A549 (cell line): ENCODE results near the gene SH2D1A. TPM values are rescaled to one million over a fixed set of nuclear protein-coding genes. Genes with fewer than 3 reads are reported as not detected.

Experiments
- ATAC-seq, 2 experiments: fragments of 200-7000 bp in 1 of 2; fragments of >200 bp in 1 of 2; cut with Nextera tagmentation in 1 of 2; cut with Tn5 transposase in 1 of 2; 3 replicates each; pipeline versions ENCODE4 v1.8.0 to v1.9.1; 2018 to 2020; ENCODE audit warnings: mild to moderate bottlenecking in 1 of 2, moderate library complexity in 1 of 2
- CTCF ChIA-PET: fragments of 300-600 bp; sonication (Branson Sonifier 250); formaldehyde crosslinking; extraction: SDS; loops from one replicate; lab custom pipeline; 2021; ENCODE audit warnings: antibody characterized with exemption, inconsistent platforms; lab: Yijun Ruan, JAX
- POLR2A ChIA-PET: fragments of 350-600 bp; formaldehyde crosslinking; extraction: SDS; loops from one replicate; lab custom pipeline; 2021; ENCODE audit warnings: antibody characterized with exemption, inconsistent platforms; lab: Yijun Ruan, JAX
- DNase-seq, 2 experiments: peaks; one replicate each; pipeline versions ENCODE4 v3.0.0 to v3.0.0-alpha.2; 2011 to 2016; ENCODE audit warnings: low read depth in 1 of 2, low spot score in 1 of 2
- FAIRE-seq: peaks from 2 replicates; lab custom pipeline; 2011; peaks lifted over from hg19 to GRCh38; lab: Jason Lieb, UNC
- H3K27ac ChIP-seq, 2 experiments: fragments of >200 bp; sonication (Bioruptor Twin); formaldehyde crosslinking; 3 replicates each; pipeline ENCODE4 v1.5.1; 2016 to 2017
- H3K4me1 ChIP-seq: fragments of >200 bp; sonication (Bioruptor Twin); formaldehyde crosslinking; 3 replicates; pipeline ENCODE4 v1.6.1; 2016
- H3K4me2 ChIP-seq: fragments of >200 bp; sonication (Bioruptor Twin); formaldehyde crosslinking; 3 replicates; pipeline ENCODE4 v1.6.1; 2016
- H3K4me3 ChIP-seq: fragments of >200 bp; sonication (Bioruptor Twin); formaldehyde crosslinking; 3 replicates; pipeline ENCODE4 v1.5.1; 2016
- H3K9me3 ChIP-seq: fragments of >200 bp; sonication (Bioruptor Twin); formaldehyde crosslinking; 3 replicates; pipeline ENCODE4 v1.6.1; 2016
- ATOH8 ChIP-seq: fragments of 250-450 bp; sonication (Bioruptor Pico); IDR thresholded peaks from 2 replicates; pipeline ENCODE4 v1.5.0; 2020; ENCODE audit warnings: low read depth, mild to moderate bottlenecking, moderate library complexity
- CEBPB ChIP-seq, 2 experiments: fragments of >200 bp in 1 of 2; sonication (Bioruptor Twin) in 1 of 2; formaldehyde crosslinking in 1 of 2; IDR thresholded peaks; 2 replicates each; pipeline ENCODE4 v1.6.1; 2012 to 2016
- CHD2 ChIP-seq: fragments of 150-350 bp; IDR thresholded peaks from 2 replicates; pipeline ENCODE4 v1.6.1; 2014; ENCODE audit warnings: low read length; ENCODE audit not compliant: partially characterized antibody
- EP300 ChIP-seq, 2 experiments: fragments of >200 bp; sonication (Bioruptor Twin); formaldehyde crosslinking; IDR thresholded peaks; 2 replicates in 1 of 2; 3 replicates in 1 of 2; pipeline ENCODE4 v1.6.1; 2016 to 2017
- FOSB ChIP-seq: fragments of 250-450 bp; sonication (Bioruptor Pico); IDR thresholded peaks from 2 replicates; pipeline ENCODE4 v1.5.0; 2020; ENCODE audit warnings: mild to moderate bottlenecking, moderate library complexity
- FOSL2 ChIP-seq, 2 experiments: fragments of 450-650 bp in 1 of 2; fragments of >200 bp in 1 of 2; sonication (Bioruptor Twin) in 1 of 2; formaldehyde crosslinking; IDR thresholded peaks; 2 replicates each; pipeline versions ENCODE4 v1.5.0 to v1.6.1; 2016 to 2020; ENCODE audit warnings: mild to moderate bottlenecking in 1 of 2, moderate library complexity in 1 of 2
- FOXS1 ChIP-seq: fragments of 250-450 bp; sonication (Bioruptor Pico); IDR thresholded peaks from 2 replicates; pipeline ENCODE4 v1.5.0; 2020; ENCODE audit warnings: mild to moderate bottlenecking, moderate library complexity
- HEYL ChIP-seq: fragments of 250-450 bp; sonication (Bioruptor Pico); IDR thresholded peaks from 2 replicates; pipeline ENCODE4 v1.8.0; 2021; ENCODE audit warnings: mild to moderate bottlenecking, moderate library complexity
- HOXB13 ChIP-seq: fragments of 250-450 bp; sonication (Bioruptor Pico); IDR thresholded peaks from 2 replicates; pipeline ENCODE4 v1.5.0; 2020; ENCODE audit warnings: low read depth, mild to moderate bottlenecking, moderate library complexity
- HOXB5 ChIP-seq: fragments of 250-450 bp; sonication (Bioruptor Pico); IDR thresholded peaks from 2 replicates; pipeline ENCODE4 v1.5.0; 2020; ENCODE audit warnings: mild to moderate bottlenecking, moderate library complexity
- JUN ChIP-seq, 2 experiments: fragments of >200 bp; sonication (Bioruptor Twin); formaldehyde crosslinking; IDR thresholded peaks; 2 replicates in 1 of 2; 3 replicates in 1 of 2; pipeline ENCODE4 v1.6.1; 2016 to 2017
- POLR2AphosphoS2 ChIP-seq: conservative IDR thresholded peaks from 2 replicates; pipeline ENCODE4 v1.6.1; 2012; ENCODE audit warnings: low read length, improper control_type of control experiment, inconsistent platforms
- RAD21 ChIP-seq, 2 experiments: fragments of >200 bp in 1 of 2; sonication (Bioruptor Twin) in 1 of 2; formaldehyde crosslinking in 1 of 2; IDR thresholded peaks in 1 of 2; conservative IDR thresholded peaks in 1 of 2; 2 replicates in 1 of 2; 3 replicates in 1 of 2; pipeline ENCODE4 v1.6.1; 2012 to 2018; ENCODE audit warnings: inconsistent platforms in 1 of 2
- RFX5 ChIP-seq: fragments of 450-650 bp; IDR thresholded peaks from 2 replicates; pipeline ENCODE4 v1.7.1; 2014; ENCODE audit warnings: antibody characterized with exemption, mild to moderate bottlenecking, moderate library complexity
- SMC3 ChIP-seq: fragments of >200 bp; sonication (Bioruptor Twin); formaldehyde crosslinking; IDR thresholded peaks from 3 replicates; pipeline ENCODE4 v1.6.1; 2018; ENCODE audit warnings: inconsistent platforms
- TFCP2L1 ChIP-seq: fragments of 250-450 bp; sonication (Bioruptor Pico); IDR thresholded peaks from 2 replicates; pipeline ENCODE4 v1.5.0; 2021; ENCODE audit warnings: mild to moderate bottlenecking
- ZSCAN20 ChIP-seq: fragments of 250-450 bp; sonication (Bioruptor Pico); IDR thresholded peaks from 2 replicates; pipeline ENCODE4 v1.8.0; 2022; ENCODE audit warnings: mild to moderate bottlenecking, moderate library complexity
- WGBS: methylation state at CpG from one replicate; pipeline ENCODE4 v1.1.6; 2017; ENCODE audit errors: missing lambda C conversion rate; 5-methylcytosine and 5-hydroxymethylcytosine counted together
- polyA plus RNA-seq, 4 experiments: library from polyadenylated mRNA; depleted of rRNA in 3 of 4; stranded (reverse); fragments of >200 nt; fragmentation: RNase III in 1 of 4; extraction: RNeasy Plus Mini Kit Qiagen cat#74134 plus additional on column Dnase treatment in 1 of 4; gene quantifications; 2 replicates in 3 of 4; 3 replicates in 1 of 4; pipeline ENCODE4 v1.2.3, GENCODE V29; 2011 to 2017
- TF ChIP-seq, protein P1 (sequence below): fragments of >200 bp; sonication (Bioruptor Twin); formaldehyde crosslinking; IDR thresholded peaks from 3 replicates; pipeline ENCODE4 v1.5.1; 2016
- TF ChIP-seq, protein P2 (sequence below): fragments of 250-450 bp; sonication (Bioruptor Pico); IDR thresholded peaks from 2 replicates; pipeline ENCODE4 v1.5.0; 2021; ENCODE audit warnings: mild to moderate bottlenecking, moderate library complexity, borderline replicate concordance
- TF ChIP-seq, protein P3 (sequence below): IDR thresholded peaks from 2 replicates; pipeline ENCODE4 v1.6.1; 2012

SH2D1A gene
- polyA plus RNA-seq, 2 of the 4 experiments (the other 2 are of a cell fraction): not detected

DNA sequence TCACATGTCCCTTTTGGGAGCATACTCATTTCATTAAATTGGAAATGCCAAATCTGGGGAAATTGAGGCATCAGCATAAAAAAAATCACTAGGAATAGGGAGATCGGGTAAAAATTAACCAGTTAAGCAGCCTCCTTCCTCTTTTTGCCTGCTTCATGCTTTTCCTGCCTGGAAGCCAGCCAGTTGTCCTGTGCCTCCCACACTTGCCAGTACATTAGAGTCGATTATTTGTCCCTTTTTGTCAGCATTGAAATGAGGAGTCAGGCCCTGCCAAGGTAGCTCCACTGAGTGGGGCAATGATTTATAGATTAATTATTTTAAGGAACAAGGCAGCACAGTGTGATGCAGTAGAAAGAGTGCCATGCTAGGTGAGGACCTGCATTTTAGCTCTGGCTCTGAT, 55.3 kb downstream of the SH2D1A start:
- H3K4me2 ChIP-seq: no peak overlapping the region
- H3K4me3 ChIP-seq: no peak overlapping the region
- TF ChIP-seq RFX5 (no peak), HOXB5 (no peak), ATOH8 (CRISPR knock-in tag) (no peak)
- TF ChIP-seq, protein P1, sequence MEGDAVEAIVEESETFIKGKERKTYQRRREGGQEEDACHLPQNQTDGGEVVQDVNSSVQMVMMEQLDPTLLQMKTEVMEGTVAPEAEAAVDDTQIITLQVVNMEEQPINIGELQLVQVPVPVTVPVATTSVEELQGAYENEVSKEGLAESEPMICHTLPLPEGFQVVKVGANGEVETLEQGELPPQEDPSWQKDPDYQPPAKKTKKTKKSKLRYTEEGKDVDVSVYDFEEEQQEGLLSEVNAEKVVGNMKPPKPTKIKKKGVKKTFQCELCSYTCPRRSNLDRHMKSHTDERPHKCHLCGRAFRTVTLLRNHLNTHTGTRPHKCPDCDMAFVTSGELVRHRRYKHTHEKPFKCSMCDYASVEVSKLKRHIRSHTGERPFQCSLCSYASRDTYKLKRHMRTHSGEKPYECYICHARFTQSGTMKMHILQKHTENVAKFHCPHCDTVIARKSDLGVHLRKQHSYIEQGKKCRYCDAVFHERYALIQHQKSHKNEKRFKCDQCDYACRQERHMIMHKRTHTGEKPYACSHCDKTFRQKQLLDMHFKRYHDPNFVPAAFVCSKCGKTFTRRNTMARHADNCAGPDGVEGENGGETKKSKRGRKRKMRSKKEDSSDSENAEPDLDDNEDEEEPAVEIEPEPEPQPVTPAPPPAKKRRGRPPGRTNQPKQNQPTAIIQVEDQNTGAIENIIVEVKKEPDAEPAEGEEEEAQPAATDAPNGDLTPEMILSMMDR: no peak
- TF ChIP-seq, protein P2, sequence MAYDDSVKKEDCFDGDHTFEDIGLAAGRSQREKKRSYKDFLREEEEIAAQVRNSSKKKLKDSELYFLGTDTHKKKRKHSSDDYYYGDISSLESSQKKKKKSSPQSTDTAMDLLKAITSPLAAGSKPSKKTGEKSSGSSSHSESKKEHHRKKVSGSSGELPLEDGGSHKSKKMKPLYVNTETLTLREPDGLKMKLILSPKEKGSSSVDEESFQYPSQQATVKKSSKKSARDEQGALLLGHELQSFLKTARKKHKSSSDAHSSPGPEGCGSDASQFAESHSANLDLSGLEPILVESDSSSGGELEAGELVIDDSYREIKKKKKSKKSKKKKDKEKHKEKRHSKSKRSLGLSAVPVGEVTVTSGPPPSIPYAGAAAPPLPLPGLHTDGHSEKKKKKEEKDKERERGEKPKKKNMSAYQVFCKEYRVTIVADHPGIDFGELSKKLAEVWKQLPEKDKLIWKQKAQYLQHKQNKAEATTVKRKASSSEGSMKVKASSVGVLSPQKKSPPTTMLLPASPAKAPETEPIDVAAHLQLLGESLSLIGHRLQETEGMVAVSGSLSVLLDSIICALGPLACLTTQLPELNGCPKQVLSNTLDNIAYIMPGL (CRISPR knock-in tag): no peak
- ChIA-PET CTCF (interaction anchor here (1.5 kb wide), 1 partner anchor 730 kb away, joined by 4 read pairs; no protein-coding TSS in a partner anchor), POLR2A (no interaction called here)
- ATAC-seq: no peak
- peaks cover 5% of the 10 kb centered on the region; the same call in 2 of the 3 replicates for H3K4me1 ChIP-seq
- H3K9me3 ChIP-seq: no peaks in the 10 kb centered on the region
- DNase-seq: no peak
- FAIRE-seq: no peak
- 18% methylated on average over 2 of the region's 2 CpGs for WGBS
- H3K27ac ChIP-seq: no peak overlapping the region

DNA sequence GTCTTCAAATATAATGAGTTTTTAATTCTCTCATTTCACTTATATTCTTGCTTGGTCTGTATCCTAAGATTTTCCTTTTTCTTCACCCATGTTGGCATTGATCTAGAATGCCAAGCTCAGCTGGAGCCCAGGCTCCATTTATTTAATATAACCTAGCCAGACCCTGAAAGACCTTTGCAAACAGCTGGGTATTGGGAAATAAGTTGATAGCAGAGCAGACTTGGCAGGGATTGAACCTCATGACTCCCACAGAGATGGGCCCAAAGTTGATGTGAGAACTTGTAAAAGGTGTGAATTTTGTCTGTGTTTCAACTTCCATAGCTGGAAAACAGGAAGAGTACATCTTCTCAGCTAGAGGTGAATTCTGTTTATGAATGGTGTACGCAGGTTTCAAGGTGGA, 59.5 kb downstream of the SH2D1A start:
- Histone ChIP-seq H3K4me2 (peak overlapping the region; percentile 54; the same call in 2 of the 3 replicates), H3K9me3 (no peaks in the 10 kb centered on the region), H3K4me1 (peaks cover 5% of the 10 kb centered on the region; the same call in 2 of the 3 replicates), H3K27ac (no peak overlapping the region), H3K4me3 (no peak overlapping the region)
- ATAC-seq (no peak), FAIRE-seq (no peak), DNase-seq (no peak)
- TF ChIP-seq, protein P3, sequence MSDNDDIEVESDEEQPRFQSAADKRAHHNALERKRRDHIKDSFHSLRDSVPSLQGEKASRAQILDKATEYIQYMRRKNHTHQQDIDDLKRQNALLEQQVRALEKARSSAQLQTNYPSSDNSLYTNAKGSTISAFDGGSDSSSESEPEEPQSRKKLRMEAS: no peak
- no peak for TF ChIP-seq FOSB (CRISPR knock-in tag)
- no peak for TF ChIP-seq EP300 (IDR thresholded peaks at IDR 0.05)
- TF ChIP-seq CHD2: no peak
- no peak for TF ChIP-seq CEBPB (IDR thresholded peaks at IDR 0.05)
- TF ChIP-seq JUN (IDR thresholded peaks at IDR 0.05): no peak
- TF ChIP-seq FOSL2 (IDR thresholded peaks at IDR 0.05): no peak
- TF ChIP-seq FOSL2 (CRISPR knock-in tag; IDR thresholded peaks at IDR 0.05): no peak
- TF ChIP-seq HEYL: no peak
- no peak for TF ChIP-seq POLR2AphosphoS2
- TF ChIP-seq TFCP2L1 (CRISPR knock-in tag): no peak
- TF ChIP-seq FOXS1: no peak
- no peak for TF ChIP-seq RFX5
- TF ChIP-seq ZSCAN20 (CRISPR knock-in tag): no peak
- ChIA-PET POLR2A (no interaction called here), CTCF (interaction anchor here (0.6 to 2.4 kb wide), 9 partner anchors 8 to 726 kb away, joined by 3 to 13 read pairs (median 4); no protein-coding TSS in a partner anchor)
- WGBS: 87% methylated on average over 1 of the region's 1 CpG

GRCh38 chrX:124406294-124407014, 60.1 kb downstream of the SH2D1A start:
- 3% methylated on average over 12 of the region's 12 CpGs for WGBS
- DNase-seq (peak; percentile 68), FAIRE-seq (peak; percentile 99), ATAC-seq (peak; percentile 94 to 97)
- no peaks in the 10 kb centered on the region for H3K9me3 ChIP-seq
- POLR2A ChIA-PET: no interaction called here
- H3K4me2 ChIP-seq: peak overlapping the region; percentile 54
- TF ChIP-seq SMC3 (peak; percentile 54; the same call in 2 of the 3 replicates), POLR2AphosphoS2 (no peak), HOXB13 (CRISPR knock-in tag) (no peak), FOSL2 (IDR thresholded peaks at IDR 0.05) (no peak), FOSL2 (CRISPR knock-in tag; IDR thresholded peaks at IDR 0.05) (peak; percentile 31; the same call in 1 of the 2 replicates), RAD21 (conservative IDR thresholded peaks at IDR 0.05 in 1 of 2, IDR thresholded peaks at IDR 0.05 in 1 of 2) (peak; percentile 81 to 82)
- TF ChIP-seq, protein P1: peak; percentile 60
- CTCF ChIA-PET: interaction anchor here (0.6 to 2.4 kb wide), 10 partner anchors 8 to 799 kb away, joined by 3 to 13 read pairs (median 4); no protein-coding TSS in a partner anchor
- no peak overlapping the region for H3K4me3 ChIP-seq
- no peak overlapping the region for H3K27ac ChIP-seq
- peaks cover 5% of the 10 kb centered on the region; the same call in 2 of the 3 replicates for H3K4me1 ChIP-seq
